Measurements from ENCODE around the gene NBPF12. TPM values are rescaled to one million over a fixed set of nuclear protein-coding genes. Genes with fewer than 3 reads are reported as not detected.
"Not testable (repeated sequence)": the region's sequence is repeated elsewhere in the genome, so short reads cannot be mapped to it uniquely, and the experiment has no call there.

The NBPF12 gene
- total and polyA plus RNA-seq, 2 of the 13 experiments (the other 11 are each of a cell fraction or from before 2014, with no cell fraction given): 4.6 to 6.4 TPM

- H3K4me1 ChIP-seq (ENCODE audit: insufficient read depth, low read length); H4K20me1 ChIP-seq (ENCODE audit: insufficient read depth, low read length); H3K36me3 ChIP-seq (replicated peaks in 1 of 2; ENCODE audit: control insufficient read depth in 1 of 2, insufficient read depth in 2 of 2, low read length in 2 of 2); POLR2A ChIA-PET; CTCF ChIA-PET (ENCODE audit: low intra/inter-chr PET ratio, low total read pairs); H2AFZ ChIP-seq (ENCODE audit: low read length); H3K27ac ChIP-seq (ENCODE audit: extremely low read length, insufficient read depth, low read length); FAIRE-seq; BruUV-seq (replicated peaks); ATAC-seq; H3K79me2 ChIP-seq (ENCODE audit: insufficient read depth, low read length); H3K4me2 ChIP-seq (ENCODE audit: low read depth, low read length); H3K27me3 ChIP-seq (ENCODE audit: control insufficient read depth in 1 of 2, insufficient read depth in 2 of 2, low read length in 2 of 2); H3K4me3 ChIP-seq (replicated peaks in 1 of 3; ENCODE audit: insufficient read depth in 1 of 3, low read depth in 2 of 3, low read length in 3 of 3); DNase-seq (ENCODE audit: low spot score); in situ Hi-C loops (cut with HindIII; ENCODE audit: extremely low pct_ligation_motif_present, low pct_unique_long_range_greater_than_20kb); intact Hi-C loops (cut with micrococcal nuclease; ENCODE audit: unreplicated experiment); H3K9ac ChIP-seq (ENCODE audit: insufficient read depth, low read depth, low read length); H3K9me3 ChIP-seq (ENCODE audit: low read length): not testable (repeated sequence)
- WGBS (ENCODE audit: low lambda C conversion rate): 92% methylated on average over 3 of the region's 3 CpGs
These were observed 662 bp upstream of the NBPF12 start for GRCh38 chr1:146937462-146937861.

GRCh38 chr1:146938927-146939786, 1.0 kb downstream of the NBPF12 start:
- intact Hi-C loops (cut with micrococcal nuclease; ENCODE audit: unreplicated experiment): not testable (repeated sequence)
- DNase-seq (ENCODE audit: low spot score): peak; percentile 6
- WGBS (ENCODE audit: low lambda C conversion rate): 18% methylated on average over 8 of the region's 55 CpGs
- 0 out of 2 replicates have a peak, but pooled peaks have one; percentile 3 for TF ChIP-seq KDM2A (CRISPR knock-in tag; IDR thresholded peaks at IDR 0.05; ENCODE audit: borderline replicate concordance, low read depth)
- TF ChIP-seq ZFP91 (CRISPR knock-in tag; IDR thresholded peaks at IDR 0.05; ENCODE audit: borderline replicate concordance): peak; percentile 35; the same call in 1 of the 2 replicates
- peak; percentile 52; the same call in 1 of the 2 replicates for TF ChIP-seq UBTF (CRISPR knock-in tag; IDR thresholded peaks at IDR 0.05)
- peak; percentile 74; the same call in 1 of the 2 replicates for TF ChIP-seq ZFY (CRISPR knock-in tag; IDR thresholded peaks at IDR 0.05)
- peak; percentile 24 for TF ChIP-seq HNRNPLL (IDR thresholded peaks at IDR 0.05; ENCODE audit: low read depth, low read length, poor library complexity, severe bottlenecking)
- peak; percentile 29; the same call in 1 of the 2 replicates for TF ChIP-seq RARA (CRISPR knock-in tag; IDR thresholded peaks at IDR 0.05)
- peak; percentile 53 for TF ChIP-seq ZFX (CRISPR knock-in tag; IDR thresholded peaks at IDR 0.05; ENCODE audit: low read depth)
- 0 out of 4 replicates have a peak, but pooled peaks of 1 of the 2 experiments have one; percentile 30 for TF ChIP-seq HMGXB4 (CRISPR knock-in tag; IDR thresholded peaks at IDR 0.05; ENCODE audit: borderline replicate concordance in 1 of 2, low read depth in 1 of 2)
- peak; percentile 22; the same call in 1 of the 2 replicates for TF ChIP-seq RXRA (CRISPR knock-in tag; IDR thresholded peaks at IDR 0.05)

More at GRCh38 chr1:146938927-146939786, 1.0 kb downstream of the NBPF12 start:
- H3K36me3 ChIP-seq (replicated peaks in 1 of 2; ENCODE audit: control insufficient read depth in 1 of 2, insufficient read depth in 2 of 2, low read length in 2 of 2); POLR2A ChIA-PET; H2AFZ ChIP-seq (ENCODE audit: low read length); FAIRE-seq; H3K79me2 ChIP-seq (ENCODE audit: insufficient read depth, low read length); H3K9me3 ChIP-seq (ENCODE audit: low read length); H3K4me1 ChIP-seq (ENCODE audit: insufficient read depth, low read length); BruUV-seq (replicated peaks); CTCF ChIA-PET (ENCODE audit: low intra/inter-chr PET ratio, low total read pairs); H4K20me1 ChIP-seq (ENCODE audit: insufficient read depth, low read length); H3K27ac ChIP-seq (ENCODE audit: extremely low read length, insufficient read depth, low read length); in situ Hi-C loops (cut with HindIII; ENCODE audit: extremely low pct_ligation_motif_present, low pct_unique_long_range_greater_than_20kb); H3K27me3 ChIP-seq (ENCODE audit: control insufficient read depth in 1 of 2, insufficient read depth in 2 of 2, low read length in 2 of 2): not testable (repeated sequence)
- ATAC-seq: peak; percentile 82
- H3K9ac ChIP-seq (ENCODE audit: insufficient read depth, low read depth, low read length): peak overlapping the region; percentile 52; the same call in 1 of the 2 replicates
- H3K4me2 ChIP-seq (ENCODE audit: low read depth, low read length): peak overlapping the region; percentile 60
- H3K4me3 ChIP-seq (replicated peaks in 1 of 3; ENCODE audit: insufficient read depth in 1 of 3, low read depth in 2 of 3, low read length in 3 of 3): peak overlapping the region; percentile 60 to 78 (median 77); a peak in 5 of 6 replicates

All from HepG2 (cell line).